ENCODE data around the gene FAM50B.

- TF ChIP-seq SMARCC2 (IDR thresholded peaks at IDR 0.05): no peak
- no peak for TF ChIP-seq CTCF (CRISPR knock-in tag; IDR thresholded peaks at IDR 0.05)
- TF ChIP-seq POLR2AphosphoS5 (IDR thresholded peaks at IDR 0.05; ENCODE audit: low read depth, low read length): no peak
- no peak for TF ChIP-seq ZMAT5 (CRISPR knock-in tag; IDR thresholded peaks at IDR 0.05; ENCODE audit: borderline replicate concordance, low read depth)
- no peak for TF ChIP-seq PHF8 (CRISPR knock-in tag; IDR thresholded peaks at IDR 0.05)
- no peak for TF ChIP-seq MXI1 (IDR thresholded peaks at IDR 0.05; ENCODE audit: borderline replicate concordance, low read depth, low read length)
- TF ChIP-seq DDIT3 (CRISPR knock-in tag; IDR thresholded peaks at IDR 0.05): no peak
- no peak for TF ChIP-seq POLR2A (IDR thresholded peaks at IDR 0.05; ENCODE audit: insufficient read depth in 1 of 2, low read depth in 2 of 2, low read length in 2 of 2)
- TF ChIP-seq RNF219 (CRISPR knock-in tag; IDR thresholded peaks at IDR 0.05): no peak
- TF ChIP-seq DRAP1 (CRISPR knock-in tag; IDR thresholded peaks at IDR 0.05): no peak
Observed at GRCh38 chr6:3895805-3896204, 46.6 kb downstream of the FAM50B start.

All from HepG2 (cell line).